ENCODE results near the gene GNG8. TPM values are rescaled to one million over a fixed set of nuclear protein-coding genes. Genes with fewer than 3 reads are reported as not detected.

GNG8 gene
- total and polyA plus RNA-seq, 2 donors (not counting 1 experiment from before 2014, with no cell fraction given) = not detected

GRCh38 chr19:46608178-46608577 is 27.8 kb downstream of the GNG8 start:
- DNase-seq (ENCODE audit: low read depth in 2 of 2) = no peak
- TF ChIP-seq EZH2 (IDR thresholded peaks at IDR 0.05; ENCODE audit: low read length, missing control alignments) = no peak
- TF ChIP-seq, protein P1, sequence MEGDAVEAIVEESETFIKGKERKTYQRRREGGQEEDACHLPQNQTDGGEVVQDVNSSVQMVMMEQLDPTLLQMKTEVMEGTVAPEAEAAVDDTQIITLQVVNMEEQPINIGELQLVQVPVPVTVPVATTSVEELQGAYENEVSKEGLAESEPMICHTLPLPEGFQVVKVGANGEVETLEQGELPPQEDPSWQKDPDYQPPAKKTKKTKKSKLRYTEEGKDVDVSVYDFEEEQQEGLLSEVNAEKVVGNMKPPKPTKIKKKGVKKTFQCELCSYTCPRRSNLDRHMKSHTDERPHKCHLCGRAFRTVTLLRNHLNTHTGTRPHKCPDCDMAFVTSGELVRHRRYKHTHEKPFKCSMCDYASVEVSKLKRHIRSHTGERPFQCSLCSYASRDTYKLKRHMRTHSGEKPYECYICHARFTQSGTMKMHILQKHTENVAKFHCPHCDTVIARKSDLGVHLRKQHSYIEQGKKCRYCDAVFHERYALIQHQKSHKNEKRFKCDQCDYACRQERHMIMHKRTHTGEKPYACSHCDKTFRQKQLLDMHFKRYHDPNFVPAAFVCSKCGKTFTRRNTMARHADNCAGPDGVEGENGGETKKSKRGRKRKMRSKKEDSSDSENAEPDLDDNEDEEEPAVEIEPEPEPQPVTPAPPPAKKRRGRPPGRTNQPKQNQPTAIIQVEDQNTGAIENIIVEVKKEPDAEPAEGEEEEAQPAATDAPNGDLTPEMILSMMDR (conservative IDR thresholded peaks at IDR 0.05 in 1 of 2, IDR thresholded peaks at IDR 0.05 in 1 of 2; ENCODE audit: low read depth in 1 of 2, low read length in 2 of 2) = no peak
- no peaks in the 10 kb centered on the region for H3K27me3 ChIP-seq (ENCODE audit: control insufficient read depth, insufficient read depth, low read length)
- H3K4me1 ChIP-seq (ENCODE audit: control insufficient read depth, extremely low read depth, insufficient read depth, low read length) = peaks cover 11% of the 10 kb centered on the region
- H3K27ac ChIP-seq (ENCODE audit: insufficient read depth, low read length) = no peak overlapping the region
- no peak overlapping the region for H3K4me2 ChIP-seq (ENCODE audit: extremely low read depth, insufficient read depth, low read length)
- no peak overlapping the region for H3K4me3 ChIP-seq (replicated peaks in 1 of 4; ENCODE audit: control extremely low read depth in 1 of 4, insufficient read depth in 1 of 4, low read depth in 3 of 4, low read length in 4 of 4)
- H2AFZ ChIP-seq (ENCODE audit: low read length) = no peak overlapping the region
- no peaks in the 10 kb centered on the region for H4K20me1 ChIP-seq (ENCODE audit: control insufficient read depth, extremely low read depth, insufficient read depth, low read length)
- no peak overlapping the region for H3K9ac ChIP-seq (ENCODE audit: insufficient read depth, low read length)
- no peaks in the 10 kb centered on the region for H3K9me3 ChIP-seq (ENCODE audit: control insufficient read depth, insufficient read depth, low read depth, low read length)
- peaks cover 40% of the 10 kb centered on the region for H3K79me2 ChIP-seq (ENCODE audit: control insufficient read depth, insufficient read depth, low read length)
- peaks cover 41% of the 10 kb centered on the region for H3K36me3 ChIP-seq (ENCODE audit: control insufficient read depth, insufficient read depth, low read length)

- Histone ChIP-seq H3K79me2 (ENCODE audit: control insufficient read depth, insufficient read depth, low read length) (peaks cover 47% of the 10 kb centered on the region), H2AFZ (ENCODE audit: low read length) (no peak overlapping the region), H3K4me1 (ENCODE audit: control insufficient read depth, extremely low read depth, insufficient read depth, low read length) (peaks cover 14% of the 10 kb centered on the region), H3K4me2 (ENCODE audit: extremely low read depth, insufficient read depth, low read length) (no peak overlapping the region), H3K9me3 (ENCODE audit: control insufficient read depth, insufficient read depth, low read depth, low read length) (no peaks in the 10 kb centered on the region), H3K27ac (ENCODE audit: insufficient read depth, low read length) (no peak overlapping the region), H3K4me3 (replicated peaks in 1 of 4; ENCODE audit: control extremely low read depth in 1 of 4, insufficient read depth in 1 of 4, low read depth in 3 of 4, low read length in 4 of 4) (no peak overlapping the region), H3K27me3 (ENCODE audit: control insufficient read depth, insufficient read depth, low read length) (no peaks in the 10 kb centered on the region), H3K9ac (ENCODE audit: insufficient read depth, low read length) (no peak overlapping the region), H4K20me1 (ENCODE audit: control insufficient read depth, extremely low read depth, insufficient read depth, low read length) (no peaks in the 10 kb centered on the region), H3K36me3 (ENCODE audit: control insufficient read depth, insufficient read depth, low read length) (peaks cover 41% of the 10 kb centered on the region)
- DNase-seq (ENCODE audit: low read depth in 2 of 2) = no peak
- no peak for TF ChIP-seq EZH2 (IDR thresholded peaks at IDR 0.05; ENCODE audit: low read length, missing control alignments)
- TF ChIP-seq, protein P1 (conservative IDR thresholded peaks at IDR 0.05 in 1 of 2, IDR thresholded peaks at IDR 0.05 in 1 of 2; ENCODE audit: low read depth in 1 of 2, low read length in 2 of 2) = no peak
Observed at GRCh38 chr19:46607448-46607841, 28.6 kb downstream of the GNG8 start.

DNA sequence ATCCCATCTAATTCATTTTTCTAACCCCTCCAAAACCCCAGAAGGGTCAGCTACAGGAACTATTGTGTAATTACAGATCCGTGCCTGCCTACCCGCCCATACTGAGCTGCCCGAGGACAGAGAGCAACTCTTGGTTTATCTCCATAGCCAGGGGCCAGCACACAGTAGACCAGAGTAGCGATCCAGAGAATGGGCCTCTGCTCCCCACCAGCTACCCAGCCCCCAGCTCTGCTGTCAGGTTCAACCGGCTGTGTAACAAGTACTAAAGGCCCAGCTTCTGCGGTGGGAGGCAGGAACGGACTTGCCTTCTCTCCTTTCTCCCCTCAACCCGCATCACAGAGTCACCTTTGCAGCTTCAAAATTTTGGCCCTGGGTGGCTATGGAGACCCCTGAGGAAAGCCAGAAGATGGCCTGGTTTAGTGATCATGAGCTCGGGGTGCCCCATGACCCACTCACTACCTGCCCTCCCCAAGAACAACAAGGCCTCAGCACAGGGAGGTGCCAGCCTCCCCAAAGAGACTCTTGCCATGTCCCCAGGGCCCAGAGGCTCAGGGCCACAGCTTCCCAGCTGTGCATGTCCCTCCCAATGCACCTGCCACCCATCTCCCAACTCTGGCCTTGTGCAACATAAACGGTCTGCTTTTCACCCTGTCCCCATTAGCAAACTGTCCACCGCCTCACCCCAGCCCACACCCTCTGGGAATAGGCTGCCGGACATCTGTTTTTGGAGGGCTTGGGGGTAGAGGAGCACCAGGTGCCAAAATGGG is 29.1 kb downstream of the GNG8 start:
- peaks cover 53% of the 10 kb centered on the region for H3K79me2 ChIP-seq (ENCODE audit: control insufficient read depth, insufficient read depth, low read length)
- H3K36me3 ChIP-seq (ENCODE audit: control insufficient read depth, insufficient read depth, low read length) = peaks cover 41% of the 10 kb centered on the region
- no peaks in the 10 kb centered on the region for H4K20me1 ChIP-seq (ENCODE audit: control insufficient read depth, extremely low read depth, insufficient read depth, low read length)

More for the DNA sequence above, 29.1 kb downstream of the GNG8 start:
- TF ChIP-seq, protein P1 (conservative IDR thresholded peaks at IDR 0.05 in 1 of 2, IDR thresholded peaks at IDR 0.05 in 1 of 2; ENCODE audit: low read depth in 1 of 2, low read length in 2 of 2) = no peak
- TF ChIP-seq EZH2 (IDR thresholded peaks at IDR 0.05; ENCODE audit: low read length, missing control alignments) = no peak
- H3K27me3 ChIP-seq (ENCODE audit: control insufficient read depth, insufficient read depth, low read length) = no peaks in the 10 kb centered on the region
- no peak overlapping the region for H3K27ac ChIP-seq (ENCODE audit: insufficient read depth, low read length)
- H3K4me2 ChIP-seq (ENCODE audit: extremely low read depth, insufficient read depth, low read length) = no peak overlapping the region
- no peak overlapping the region for H3K9ac ChIP-seq (ENCODE audit: insufficient read depth, low read length)
- DNase-seq (ENCODE audit: low read depth in 2 of 2) = no peak
- H3K4me3 ChIP-seq (replicated peaks in 1 of 4; ENCODE audit: control extremely low read depth in 1 of 4, insufficient read depth in 1 of 4, low read depth in 3 of 4, low read length in 4 of 4) = no peak overlapping the region
- peaks cover 14% of the 10 kb centered on the region for H3K4me1 ChIP-seq (ENCODE audit: control insufficient read depth, extremely low read depth, insufficient read depth, low read length)
- no peaks in the 10 kb centered on the region for H3K9me3 ChIP-seq (ENCODE audit: control insufficient read depth, insufficient read depth, low read depth, low read length)
- H2AFZ ChIP-seq (ENCODE audit: low read length) = no peak overlapping the region

All from fibroblast of lung (primary cell).